Vagina (tissue), 2 donors: ENCODE measurements around the gene HEYL. TPM values are rescaled to one million over a fixed set of nuclear protein-coding genes. Genes with fewer than 3 reads are reported as not detected.
A peak's percentile ranks its signal among the peaks of the same experiment; 100 is the strongest.

Source experiments
- DNase-seq, 2 donors: peaks; one replicate each; pipeline ENCODE4 v3.0.0-alpha.2; 2017; ENCODE audit errors: extremely low spot score in 2 of 2
- H3K27ac ChIP-seq: fragments of 200-600 bp; sonication (generic); one replicate; pipeline ENCODE4 v1.5.1; 2019
- H3K27me3 ChIP-seq: fragments of 200-600 bp; sonication (generic); one replicate; pipeline ENCODE4 v1.5.1; 2019
- H3K36me3 ChIP-seq, 2 donors: fragments of 200-600 bp; sonication (generic); one replicate each; pipeline ENCODE4 v1.5.1; 2017 to 2019
- H3K4me1 ChIP-seq: fragments of 200-600 bp; sonication (generic); one replicate; pipeline ENCODE4 v1.5.1; 2019
- H3K4me3 ChIP-seq, 2 donors: fragments of 200-600 bp; sonication (generic); 1 replicate in 1 of 2; 2 replicates in 1 of 2; pipeline ENCODE4 v1.5.1; 2016 to 2019
- H3K9me3 ChIP-seq: fragments of 200-600 bp; sonication (generic); one replicate; pipeline ENCODE4 v1.5.1; 2019
- CTCF ChIP-seq, 3 experiments: fragments of 450-650 bp in 2 of 3; fragments of 200-600 bp in 1 of 3; sonication (generic) in 1 of 3; IDR thresholded peaks; one replicate each; pipeline ENCODE4 v1.5.1; 2017 to 2019; ENCODE audit warnings: antibody characterized with exemption in 3 of 3, mild to moderate bottlenecking in 2 of 3, moderate library complexity in 2 of 3
- POLR2A ChIP-seq, 2 donors: fragments of 450-650 bp; IDR thresholded peaks; one replicate each; pipeline ENCODE4 v1.6.1; 2017; ENCODE audit warnings: antibody characterized with exemption in 2 of 2, mild to moderate bottlenecking in 2 of 2, moderate library complexity in 2 of 2
- POLR2AphosphoS5 ChIP-seq, 2 donors: sonication (generic); formaldehyde crosslinking; IDR thresholded peaks; one replicate each; pipeline ENCODE4 v1.9.0; 2017; ENCODE audit warnings: antibody characterized with exemption in 2 of 2, mild to moderate bottlenecking in 2 of 2, low read depth in 1 of 2; ENCODE audit not compliant: insufficient read depth in 1 of 2
- intact Hi-C: fragments of 100-400 bp; cut with DNase I; formaldehyde crosslinking; loops from one replicate; pipeline ENCODE4 v1.15.1; 2023
- total RNA-seq: library from RNA; depleted of rRNA; stranded (reverse); fragments of >200 nt; gene quantifications from one replicate; pipeline ENCODE4 v1.2.3, GENCODE V29; 2016

HEYL gene
- total RNA-seq, 1 donor from 2014 or later, result 8.8 TPM

GRCh38 chr1:39632323-39632681 is 7.1 kb downstream of the HEYL start:
- no peaks in the 10 kb centered on the region for H3K9me3 ChIP-seq
- H3K4me1 ChIP-seq, result peaks cover 21% of the 10 kb centered on the region
- H3K4me3 ChIP-seq, result peak overlapping the region; percentile 21 to 41
- TF ChIP-seq POLR2A (IDR thresholded peaks at IDR 0.05), result no peak
- TF ChIP-seq CTCF (IDR thresholded peaks at IDR 0.05), result no peak
- no peak for TF ChIP-seq POLR2AphosphoS5 (IDR thresholded peaks at IDR 0.05; ENCODE audit: insufficient read depth in 1 of 2, low read depth in 1 of 2)
- no peak for DNase-seq
- no peaks in the 10 kb centered on the region for H3K27me3 ChIP-seq
- H3K36me3 ChIP-seq, result no peaks in the 10 kb centered on the region
- intact Hi-C loops, result no loop called here
- H3K27ac ChIP-seq, result peak overlapping the region; percentile 30

- H3K4me3 ChIP-seq, result no peak overlapping the region
These were observed 7.8 kb downstream of the HEYL start for GRCh38 chr1:39631361-39632322.

GRCh38 chr1:39628807-39629350 is 10.6 kb downstream of the HEYL start:
- H3K36me3 ChIP-seq, result no peaks in the 10 kb centered on the region
- H3K27me3 ChIP-seq, result no peaks in the 10 kb centered on the region
- H3K27ac ChIP-seq, result no peak overlapping the region
- intact Hi-C loops, result no loop called here
- no peak overlapping the region for H3K4me3 ChIP-seq
- H3K9me3 ChIP-seq, result no peaks in the 10 kb centered on the region
- DNase-seq, result no peak
- TF ChIP-seq CTCF (IDR thresholded peaks at IDR 0.05) (no peak), POLR2A (IDR thresholded peaks at IDR 0.05) (no peak), POLR2AphosphoS5 (IDR thresholded peaks at IDR 0.05; ENCODE audit: insufficient read depth in 1 of 2, low read depth in 1 of 2) (no peak)
- peaks cover 34% of the 10 kb centered on the region for H3K4me1 ChIP-seq

More at GRCh38 chr1:39631361-39632322, 7.8 kb downstream of the HEYL start:
- Histone ChIP-seq H3K27me3 (no peaks in the 10 kb centered on the region), H3K9me3 (no peaks in the 10 kb centered on the region), H3K4me1 (peaks cover 22% of the 10 kb centered on the region), H3K27ac (no peak overlapping the region), H3K36me3 (no peaks in the 10 kb centered on the region)
- no peak for DNase-seq
- TF ChIP-seq CTCF (IDR thresholded peaks at IDR 0.05), result no peak
- intact Hi-C loops, result no loop called here

GRCh38 chr1:39626646-39627045 is 12.8 kb downstream of the HEYL start:
- Histone ChIP-seq H3K27ac (peak overlapping the region; percentile 20), H3K27me3 (no peaks in the 10 kb centered on the region), H3K9me3 (no peaks in the 10 kb centered on the region), H3K36me3 (no peaks in the 10 kb centered on the region), H3K4me3 (no peak overlapping the region), H3K4me1 (peaks cover 19% of the 10 kb centered on the region)
- no peak for DNase-seq
- intact Hi-C loops, result no loop called here
- TF ChIP-seq CTCF (IDR thresholded peaks at IDR 0.05) (no peak), POLR2AphosphoS5 (IDR thresholded peaks at IDR 0.05; ENCODE audit: insufficient read depth in 1 of 2, low read depth in 1 of 2) (no peak), POLR2A (IDR thresholded peaks at IDR 0.05) (no peak)
